Measurements from ENCODE around the gene BRCA1. TPM values are rescaled to one million over a fixed set of nuclear protein-coding genes. Genes with fewer than 3 reads are reported as not detected.

The BRCA1 gene
- total RNA-seq, 1 experiment from 2014 or later, result 44.1 TPM

GRCh38 chr17:43040655-43041054 is 84.5 kb downstream of the BRCA1 start:
- no peak for DNase-seq (ENCODE audit: low read depth, low spot score)
- H3K36me3 ChIP-seq (ENCODE audit: control insufficient read depth in 1 of 2, insufficient read depth in 2 of 2, low read length in 2 of 2), result peaks cover 2 to 5% of the 10 kb centered on the region in 2 experiments; a peak in 3 of 4 replicates
- CTCF ChIA-PET, result no interaction called here
- H3K79me2 ChIP-seq (ENCODE audit: insufficient read depth, low read length), result no peaks in the 10 kb centered on the region
- no peaks in the 10 kb centered on the region for H3K9me3 ChIP-seq (ENCODE audit: control insufficient read depth in 1 of 2, insufficient read depth in 1 of 2, low read depth in 1 of 2, low read length in 2 of 2)
- no peaks in the 10 kb centered on the region for H3K4me1 ChIP-seq (ENCODE audit: control insufficient read depth in 1 of 2, insufficient read depth in 2 of 2, low read length in 2 of 2)
- no peak overlapping the region for H3K4me2 ChIP-seq (ENCODE audit: low read length)
- BruUV-seq (replicated peaks), result no TSS peak
- H3K9me2 ChIP-seq (ENCODE audit: insufficient read depth), result no peaks in the 10 kb centered on the region
- no peak for ATAC-seq
- POLR2A ChIA-PET, result no interaction called here
- no peak overlapping the region for H3K4me3 ChIP-seq (replicated peaks in 1 of 2; ENCODE audit: low read depth in 1 of 2, low read length in 2 of 2)
- no peaks in the 10 kb centered on the region for H3K27me3 ChIP-seq (ENCODE audit: insufficient read depth, low read length)
- H4K20me1 ChIP-seq (ENCODE audit: insufficient read depth), result no peaks in the 10 kb centered on the region
- TF ChIP-seq, protein P1, sequence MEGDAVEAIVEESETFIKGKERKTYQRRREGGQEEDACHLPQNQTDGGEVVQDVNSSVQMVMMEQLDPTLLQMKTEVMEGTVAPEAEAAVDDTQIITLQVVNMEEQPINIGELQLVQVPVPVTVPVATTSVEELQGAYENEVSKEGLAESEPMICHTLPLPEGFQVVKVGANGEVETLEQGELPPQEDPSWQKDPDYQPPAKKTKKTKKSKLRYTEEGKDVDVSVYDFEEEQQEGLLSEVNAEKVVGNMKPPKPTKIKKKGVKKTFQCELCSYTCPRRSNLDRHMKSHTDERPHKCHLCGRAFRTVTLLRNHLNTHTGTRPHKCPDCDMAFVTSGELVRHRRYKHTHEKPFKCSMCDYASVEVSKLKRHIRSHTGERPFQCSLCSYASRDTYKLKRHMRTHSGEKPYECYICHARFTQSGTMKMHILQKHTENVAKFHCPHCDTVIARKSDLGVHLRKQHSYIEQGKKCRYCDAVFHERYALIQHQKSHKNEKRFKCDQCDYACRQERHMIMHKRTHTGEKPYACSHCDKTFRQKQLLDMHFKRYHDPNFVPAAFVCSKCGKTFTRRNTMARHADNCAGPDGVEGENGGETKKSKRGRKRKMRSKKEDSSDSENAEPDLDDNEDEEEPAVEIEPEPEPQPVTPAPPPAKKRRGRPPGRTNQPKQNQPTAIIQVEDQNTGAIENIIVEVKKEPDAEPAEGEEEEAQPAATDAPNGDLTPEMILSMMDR (IDR thresholded peaks at IDR 0.05 in 2 of 3, conservative IDR thresholded peaks at IDR 0.05 in 1 of 3; ENCODE audit: borderline replicate concordance in 1 of 3, insufficient read depth in 1 of 3, low read depth in 2 of 3, low read length in 2 of 3), result no peak
- no peak for TF ChIP-seq JUND (IDR thresholded peaks at IDR 0.05)
- TF ChIP-seq, protein P2, sequence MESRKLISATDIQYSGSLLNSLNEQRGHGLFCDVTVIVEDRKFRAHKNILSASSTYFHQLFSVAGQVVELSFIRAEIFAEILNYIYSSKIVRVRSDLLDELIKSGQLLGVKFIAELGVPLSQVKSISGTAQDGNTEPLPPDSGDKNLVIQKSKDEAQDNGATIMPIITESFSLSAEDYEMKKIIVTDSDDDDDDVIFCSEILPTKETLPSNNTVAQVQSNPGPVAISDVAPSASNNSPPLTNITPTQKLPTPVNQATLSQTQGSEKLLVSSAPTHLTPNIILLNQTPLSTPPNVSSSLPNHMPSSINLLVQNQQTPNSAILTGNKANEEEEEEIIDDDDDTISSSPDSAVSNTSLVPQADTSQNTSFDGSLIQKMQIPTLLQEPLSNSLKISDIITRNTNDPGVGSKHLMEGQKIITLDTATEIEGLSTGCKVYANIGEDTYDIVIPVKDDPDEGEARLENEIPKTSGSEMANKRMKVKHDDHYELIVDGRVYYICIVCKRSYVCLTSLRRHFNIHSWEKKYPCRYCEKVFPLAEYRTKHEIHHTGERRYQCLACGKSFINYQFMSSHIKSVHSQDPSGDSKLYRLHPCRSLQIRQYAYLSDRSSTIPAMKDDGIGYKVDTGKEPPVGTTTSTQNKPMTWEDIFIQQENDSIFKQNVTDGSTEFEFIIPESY (IDR thresholded peaks at IDR 0.05; ENCODE audit: extremely low read depth, insufficient replicate concordance, low read length), result no peak
- TF ChIP-seq, protein P3, sequence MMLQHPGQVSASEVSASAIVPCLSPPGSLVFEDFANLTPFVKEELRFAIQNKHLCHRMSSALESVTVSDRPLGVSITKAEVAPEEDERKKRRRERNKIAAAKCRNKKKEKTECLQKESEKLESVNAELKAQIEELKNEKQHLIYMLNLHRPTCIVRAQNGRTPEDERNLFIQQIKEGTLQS (IDR thresholded peaks at IDR 0.05), result no peak
- TF ChIP-seq SRF (IDR thresholded peaks at IDR 0.05; ENCODE audit: low read depth), result no peak
- TF ChIP-seq POLR2AphosphoS5 (IDR thresholded peaks at IDR 0.05; ENCODE audit: low read depth, low read length), result no peak
- no peak for TF ChIP-seq EZH2phosphoT487 (IDR thresholded peaks at IDR 0.05; ENCODE audit: borderline replicate concordance)
- TF ChIP-seq EGR1 (IDR thresholded peaks at IDR 0.05; ENCODE audit: low read depth), result no peak
- no peak for TF ChIP-seq RAD21 (IDR thresholded peaks at IDR 0.05; ENCODE audit: low read depth)
- TF ChIP-seq YY1 (IDR thresholded peaks at IDR 0.05; ENCODE audit: extremely low read depth, insufficient replicate concordance, low read depth, low read length), result no peak
- no peak for TF ChIP-seq EZH2 (IDR thresholded peaks at IDR 0.05)
- TF ChIP-seq TCF7L2 (IDR thresholded peaks at IDR 0.05; ENCODE audit: borderline replicate concordance, extremely low read depth, insufficient read depth, insufficient read length), result no peak
- TF ChIP-seq SP1 (IDR thresholded peaks at IDR 0.05; ENCODE audit: low read depth), result no peak
- no peak for TF ChIP-seq SIN3A (IDR thresholded peaks at IDR 0.05; ENCODE audit: low read depth)
- RAD21 ChIA-PET (ENCODE audit: low non-redundant PET in 1 of 2, low total read pairs in 2 of 2, uncharacterized antibody in 2 of 2, unreplicated experiment in 2 of 2), result no interaction called here
- no peak overlapping the region for H2AFZ ChIP-seq (ENCODE audit: low read depth, low read length, poor library complexity, severe bottlenecking)
- H3K9ac ChIP-seq (ENCODE audit: low read length), result no peak overlapping the region
- no peak overlapping the region for H3K27ac ChIP-seq (ENCODE audit: low read depth, low read length)
- intact Hi-C loops (cut with micrococcal nuclease), result no loop called here
